Medulla oblongata (tissue), 1 donor: Measurements from ENCODE around the gene SMAD2.
"Not testable (repeated sequence)": the region's sequence is repeated elsewhere in the genome, so short reads cannot be mapped to it uniquely, and the experiment has no call there.

Source experiments
- DNase-seq: peaks from one replicate; pipeline ENCODE4 v3.0.0-alpha.2; 2015; ENCODE audit errors: extremely low spot score

SMAD2 gene

GRCh38 chr18:47794725-47795433 lies 135.6 kb downstream of the SMAD2 start:
- no peak for DNase-seq

- DNase-seq: no peak
Measured at GRCh38 chr18:47793609-47794008, 136.8 kb downstream of the SMAD2 start.

- DNase-seq: no peak
Measured at GRCh38 chr18:47791461-47791985, 138.9 kb downstream of the SMAD2 start.

DNA sequence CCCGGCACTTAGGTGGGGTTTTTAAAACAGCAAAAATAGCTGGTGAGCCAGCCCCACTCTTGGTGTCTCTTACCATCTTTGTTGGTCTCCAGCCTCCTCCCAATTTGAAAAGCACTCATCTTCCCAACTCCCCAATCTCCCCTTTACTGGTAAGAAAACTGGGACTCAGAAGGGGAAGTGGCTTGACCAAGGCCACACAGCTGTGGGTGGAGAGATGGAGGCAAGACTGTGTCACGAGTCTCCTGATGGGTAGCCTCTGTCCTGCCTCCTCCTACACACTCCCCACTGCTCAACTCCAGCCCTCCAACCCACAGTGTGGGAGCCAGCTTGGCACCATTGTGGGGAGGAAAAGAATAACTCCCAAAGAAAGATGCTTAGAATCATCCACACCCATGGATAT lies 140.4 kb downstream of the SMAD2 start:
- DNase-seq: no peak

- no peak for DNase-seq
Measured at GRCh38 chr18:47788621-47789020, 141.8 kb downstream of the SMAD2 start.

DNA sequence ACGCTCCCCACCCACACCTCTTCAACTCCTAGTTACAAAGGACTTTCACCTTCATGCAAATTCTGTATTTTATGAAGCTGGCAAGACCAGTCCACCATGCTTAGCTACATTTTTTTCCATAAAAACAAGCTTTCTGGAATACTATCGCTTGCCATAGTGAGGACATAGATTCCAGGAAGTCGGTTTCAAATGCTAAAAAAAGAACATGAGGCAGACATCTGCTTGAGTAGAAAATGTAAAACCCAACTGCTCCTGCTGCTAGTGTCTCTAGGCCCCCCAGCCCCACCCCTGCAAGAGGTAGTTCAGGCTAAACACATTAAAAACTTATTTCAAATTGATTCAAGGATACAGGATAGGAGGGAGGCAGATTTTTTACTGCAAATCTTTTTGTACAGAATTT lies 148.9 kb downstream of the SMAD2 start:
- no peak for DNase-seq

- no peak for DNase-seq
Measured at GRCh38 chr18:47780011-47780725, 150.3 kb downstream of the SMAD2 start.

- no peak for DNase-seq
Measured at GRCh38 chr18:47779381-47779780, 151.1 kb downstream of the SMAD2 start.

DNA sequence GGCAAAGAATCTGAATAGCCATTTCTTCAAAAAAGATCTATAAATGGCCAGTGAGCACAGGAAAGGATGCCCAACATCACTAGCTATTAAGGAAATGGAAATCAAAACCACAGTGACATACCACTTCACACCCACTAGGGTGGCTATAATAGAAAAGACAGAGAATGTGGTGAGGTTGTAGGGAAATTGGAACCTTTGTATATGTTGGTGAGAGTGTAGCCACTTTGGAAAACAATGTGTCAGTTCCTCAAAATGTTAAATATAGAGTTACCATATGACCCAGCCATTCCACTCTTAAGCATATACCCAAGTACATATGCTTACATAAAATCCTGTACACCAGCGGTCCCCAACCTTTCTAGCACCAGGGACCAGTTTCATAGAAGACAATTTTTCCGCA lies 152.8 kb downstream of the SMAD2 start:
- no peak for DNase-seq

GRCh38 chr18:47775961-47776360 lies 154.5 kb downstream of the SMAD2 start:
- DNase-seq: peak; percentile 75

DNA sequence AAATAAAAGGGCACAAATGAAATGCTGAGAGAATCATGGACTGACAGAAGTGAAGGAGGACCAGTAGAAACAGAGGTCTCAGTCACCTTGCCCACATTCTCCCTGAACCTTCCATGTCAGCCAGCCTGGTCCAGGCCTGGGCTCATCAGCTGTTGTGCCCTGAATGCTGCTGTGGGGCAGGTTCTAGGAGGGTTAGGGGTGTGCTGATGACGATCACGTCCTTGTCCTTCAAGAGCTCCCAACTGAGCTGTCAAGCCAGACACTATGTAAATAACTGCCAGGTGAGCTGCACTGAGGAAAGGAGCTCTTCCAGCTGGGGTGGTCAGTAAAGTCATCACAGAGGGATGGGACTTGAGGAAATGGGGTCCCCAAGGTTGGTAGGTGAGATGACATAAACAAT lies 156.5 kb downstream of the SMAD2 start:
- no peak for DNase-seq

- peak; percentile 8 for DNase-seq
Measured at GRCh38 chr18:47772374-47773248, 157.8 kb downstream of the SMAD2 start.

DNA sequence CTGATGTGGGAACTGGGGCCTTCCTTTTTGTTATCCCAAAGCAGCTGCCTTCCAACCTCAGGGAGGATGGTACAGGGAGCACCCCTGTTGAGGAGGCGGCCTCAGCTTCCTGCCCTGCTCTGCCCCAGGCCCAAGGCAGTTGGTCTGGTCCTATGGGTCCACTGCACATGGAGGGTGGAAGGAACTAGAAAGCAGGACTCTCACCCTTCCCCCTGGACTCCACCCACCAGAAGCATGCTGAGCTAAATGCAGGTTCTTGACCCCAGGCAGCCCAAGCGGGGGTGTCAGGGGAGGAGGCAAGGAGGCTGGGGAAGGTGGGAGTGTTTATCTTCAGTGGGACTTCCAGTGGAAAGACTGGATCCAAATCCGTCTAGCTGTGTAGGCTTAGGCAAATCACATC lies 158.5 kb downstream of the SMAD2 start:
- no peak for DNase-seq

DNA sequence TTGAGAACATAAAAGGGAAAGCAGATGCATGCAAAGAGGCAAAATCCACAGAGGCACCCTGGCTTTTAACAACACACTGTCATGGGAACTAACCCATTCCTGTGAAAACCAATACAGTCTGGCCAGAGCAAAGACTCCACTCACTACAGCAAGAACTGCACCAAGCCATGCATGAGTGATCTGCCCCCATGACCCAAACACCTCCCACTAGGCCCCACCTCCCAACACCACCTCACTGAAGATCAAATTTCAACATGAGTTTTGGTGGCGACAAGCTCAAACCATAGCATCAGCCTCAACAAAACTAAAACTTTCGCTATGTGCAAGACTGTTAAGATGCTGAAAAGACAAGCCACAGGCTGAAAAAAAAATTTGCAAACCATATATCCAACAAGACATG lies 162.8 kb downstream of the SMAD2 start:
- no peak for DNase-seq

DNA sequence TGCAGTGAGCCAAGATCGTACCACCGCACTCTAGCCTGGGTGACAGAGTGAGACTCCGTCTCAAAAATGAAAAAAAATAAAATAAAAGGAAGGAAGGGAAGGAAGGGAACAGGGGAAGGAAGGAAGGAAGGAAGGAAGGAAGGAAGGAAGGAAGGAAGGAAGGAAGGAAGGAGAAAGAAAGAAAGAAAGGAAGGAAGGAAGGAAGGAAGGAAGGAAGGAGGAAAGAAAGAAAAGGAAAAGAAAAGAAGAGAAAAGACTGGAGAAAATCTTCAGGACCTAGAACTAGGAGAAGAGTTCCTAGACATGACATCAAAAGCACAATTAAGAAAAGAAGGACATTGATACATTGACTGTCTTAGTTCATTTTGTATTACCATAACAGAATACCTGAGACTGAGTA lies 163.3 kb downstream of the SMAD2 start:
- DNase-seq: not testable (repeated sequence)
